Neuron (in vitro differentiated cells): ENCODE results near the gene STK32B.
"Not testable (repeated sequence)": the region's sequence is repeated elsewhere in the genome, so short reads cannot be mapped to it uniquely, and the experiment has no call there.

Experiments
- H2AFZ ChIP-seq: one replicate; pipeline ENCODE4 v1.6.1; 2013; ENCODE audit warnings: low read depth, mild to moderate bottlenecking, inconsistent platforms, low read length, moderate library complexity
- H3K27me3 ChIP-seq: one replicate; pipeline ENCODE4 v1.6.1; 2013; ENCODE audit warnings: low read length; ENCODE audit not compliant: insufficient read depth
- H3K36me3 ChIP-seq: one replicate; pipeline ENCODE4 v1.6.1; 2013; ENCODE audit warnings: low read length; ENCODE audit not compliant: insufficient read depth
- H3K4me1 ChIP-seq: one replicate; pipeline ENCODE4 v1.6.1; 2013; ENCODE audit warnings: low read length; ENCODE audit not compliant: insufficient read depth
- H3K4me3 ChIP-seq: 2 replicates; pipeline ENCODE4 v1.5.1; 2013; ENCODE audit warnings: mild to moderate bottlenecking, low read length, moderate library complexity
- H3K9me3 ChIP-seq: one replicate; pipeline ENCODE4 v1.6.1; 2013; ENCODE audit warnings: low read length

The STK32B gene

GRCh38 chr4:5051278-5052203 is at the start of gene STK32B:
TSS of gene STK32B (plus strand) at chr4:5051480.
- Histone ChIP-seq H2AFZ (peak within 1 kb of the TSS; percentile 98), H3K4me1 (peaks cover 8% of the 10 kb centered on the region), H3K27me3 (peaks cover 25% of the 10 kb centered on the region), H3K36me3 (no peaks in the 10 kb centered on the region), H3K9me3 (no peaks in the 10 kb centered on the region), H3K4me3 (peak within 1 kb of the TSS; percentile 49)

GRCh38 chr4:5001641-5002040 is 49.6 kb upstream of the STK32B start:
- not testable (repeated sequence) for H3K27me3 ChIP-seq, H2AFZ ChIP-seq, H3K4me3 ChIP-seq, H3K4me1 ChIP-seq, H3K9me3 ChIP-seq, H3K36me3 ChIP-seq

GRCh38 chr4:5003372-5003857 is 47.9 kb upstream of the STK32B start:
- Histone ChIP-seq H3K27me3 (no peaks in the 10 kb centered on the region), H2AFZ (no peak overlapping the region), H3K4me1 (no peaks in the 10 kb centered on the region), H3K36me3 (no peaks in the 10 kb centered on the region), H3K9me3 (no peaks in the 10 kb centered on the region), H3K4me3 (no peak overlapping the region)

- no peaks in the 10 kb centered on the region for H3K4me1 ChIP-seq
- no peaks in the 10 kb centered on the region for H3K27me3 ChIP-seq
- no peaks in the 10 kb centered on the region for H3K36me3 ChIP-seq
- no peak overlapping the region for H3K4me3 ChIP-seq
- H3K9me3 ChIP-seq: no peaks in the 10 kb centered on the region
- no peak overlapping the region for H2AFZ ChIP-seq
Observed at GRCh38 chr4:5003918-5004317, 47.4 kb upstream of the STK32B start.

GRCh38 chr4:5004496-5004895 is 46.8 kb upstream of the STK32B start:
- no peak overlapping the region for H3K4me3 ChIP-seq
- no peaks in the 10 kb centered on the region for H3K36me3 ChIP-seq

GRCh38 chr4:5006932-5007331 is 44.3 kb upstream of the STK32B start:
- not testable (repeated sequence) for H3K4me1 ChIP-seq, H3K27me3 ChIP-seq, H3K36me3 ChIP-seq, H2AFZ ChIP-seq, H3K9me3 ChIP-seq, H3K4me3 ChIP-seq

More at GRCh38 chr4:5004496-5004895, 46.8 kb upstream of the STK32B start:
- Histone ChIP-seq H3K9me3 (no peaks in the 10 kb centered on the region), H3K27me3 (no peaks in the 10 kb centered on the region), H3K4me1 (no peaks in the 10 kb centered on the region), H2AFZ (no peak overlapping the region)

GRCh38 chr4:5009796-5010195 is 41.5 kb upstream of the STK32B start:
- H3K27me3 ChIP-seq: peaks cover 3% of the 10 kb centered on the region

GRCh38 chr4:5010984-5011383 is 40.3 kb upstream of the STK32B start:
- Histone ChIP-seq H3K27me3 (peaks cover 3% of the 10 kb centered on the region), H3K9me3 (no peaks in the 10 kb centered on the region), H3K4me1 (no peaks in the 10 kb centered on the region), H3K36me3 (no peaks in the 10 kb centered on the region), H2AFZ (no peak overlapping the region), H3K4me3 (no peak overlapping the region)

More at GRCh38 chr4:5009796-5010195, 41.5 kb upstream of the STK32B start:
- no peaks in the 10 kb centered on the region for H3K4me1 ChIP-seq
- H2AFZ ChIP-seq: no peak overlapping the region
- H3K4me3 ChIP-seq: no peak overlapping the region
- H3K36me3 ChIP-seq: no peaks in the 10 kb centered on the region
- H3K9me3 ChIP-seq: no peaks in the 10 kb centered on the region

GRCh38 chr4:5012244-5012898 is 38.9 kb upstream of the STK32B start:
- H2AFZ ChIP-seq: no peak overlapping the region
- no peaks in the 10 kb centered on the region for H3K36me3 ChIP-seq
- H3K4me3 ChIP-seq: no peak overlapping the region
- H3K27me3 ChIP-seq: peaks cover 3% of the 10 kb centered on the region
- no peaks in the 10 kb centered on the region for H3K4me1 ChIP-seq
- no peaks in the 10 kb centered on the region for H3K9me3 ChIP-seq

GRCh38 chr4:5012958-5013357 is 38.3 kb upstream of the STK32B start:
- Histone ChIP-seq H3K4me3 (no peak overlapping the region), H3K36me3 (no peaks in the 10 kb centered on the region), H3K4me1 (no peaks in the 10 kb centered on the region), H3K9me3 (no peaks in the 10 kb centered on the region), H3K27me3 (peaks cover 3% of the 10 kb centered on the region), H2AFZ (no peak overlapping the region)

- Histone ChIP-seq H2AFZ (no peak overlapping the region), H3K27me3 (peaks cover 3% of the 10 kb centered on the region), H3K36me3 (no peaks in the 10 kb centered on the region), H3K9me3 (no peaks in the 10 kb centered on the region), H3K4me3 (no peak overlapping the region), H3K4me1 (no peaks in the 10 kb centered on the region)
Observed at GRCh38 chr4:5014007-5014682, 37.1 kb upstream of the STK32B start.

- H3K27me3 ChIP-seq: peaks cover 5% of the 10 kb centered on the region
- no peak overlapping the region for H3K4me3 ChIP-seq
- no peaks in the 10 kb centered on the region for H3K4me1 ChIP-seq
- no peak overlapping the region for H2AFZ ChIP-seq
- no peaks in the 10 kb centered on the region for H3K9me3 ChIP-seq
- no peaks in the 10 kb centered on the region for H3K36me3 ChIP-seq
Observed at GRCh38 chr4:5018096-5018495, 33.2 kb upstream of the STK32B start.

- Histone ChIP-seq H3K4me1 (no peaks in the 10 kb centered on the region), H3K9me3 (no peaks in the 10 kb centered on the region), H3K27me3 (peaks cover 5% of the 10 kb centered on the region), H2AFZ (no peak overlapping the region), H3K36me3 (no peaks in the 10 kb centered on the region), H3K4me3 (no peak overlapping the region)
Observed at GRCh38 chr4:5018603-5019002, 32.7 kb upstream of the STK32B start.
